Osteocyte (in vitro differentiated cells): Measurements from ENCODE around the gene PPM1D. TPM values are rescaled to one million over a fixed set of nuclear protein-coding genes. Genes with fewer than 3 reads are reported as not detected.

Source experiments
- DNase-seq: peaks from one replicate; pipeline ENCODE4 v3.0.0; 2021; ENCODE audit warnings: mixed read lengths; ENCODE audit not compliant: unreplicated experiment; ENCODE audit errors: extremely low spot score
- H3K27ac Mint-ChIP-seq: one replicate; pipeline ENCODE4 v1.8.0; 2021; ENCODE audit warnings: mild to moderate bottlenecking, mixed read lengths; ENCODE audit not compliant: unreplicated experiment
- H3K27me3 Mint-ChIP-seq: one replicate; pipeline ENCODE4 v1.8.0; 2021; ENCODE audit warnings: mixed read lengths; ENCODE audit not compliant: unreplicated experiment
- H3K36me3 Mint-ChIP-seq: one replicate; pipeline ENCODE4 v1.8.0; 2021; ENCODE audit warnings: mixed read lengths; ENCODE audit not compliant: unreplicated experiment
- H3K4me1 Mint-ChIP-seq: one replicate; pipeline ENCODE4 v1.8.0; 2021; ENCODE audit warnings: mixed read lengths; ENCODE audit not compliant: unreplicated experiment
- H3K4me3 Mint-ChIP-seq: one replicate; pipeline ENCODE4 v1.8.0; 2021; ENCODE audit warnings: mild to moderate bottlenecking, moderate library complexity, mixed read lengths; ENCODE audit not compliant: unreplicated experiment
- H3K9me3 Mint-ChIP-seq: one replicate; pipeline ENCODE4 v1.8.0; 2021; ENCODE audit warnings: mixed read lengths; ENCODE audit not compliant: unreplicated experiment
- total RNA-seq: library from RNA; stranded (reverse); gene quantifications from 2 replicates; pipeline ENCODE4 v1.2.1, GENCODE V29; 2021
- TF ChIP-seq, protein P1 (sequence below): fragments of 200-600 bp; sonication (generic); IDR thresholded peaks from 2 replicates; pipeline ENCODE4 v1.5.0; 2021; ENCODE audit warnings: antibody characterized with exemption, mild to moderate bottlenecking, moderate library complexity

The PPM1D gene
- total RNA-seq, 1 donor from 2014 or later, result 22.1 TPM

- Mint-ChIP-seq H3K36me3 (no peaks in the 10 kb centered on the region), H3K4me3 (no peak overlapping the region), H3K9me3 (no peaks in the 10 kb centered on the region), H3K4me1 (peaks cover 29% of the 10 kb centered on the region), H3K27ac (no peak overlapping the region), H3K27me3 (no peaks in the 10 kb centered on the region)
- DNase-seq, result no peak
- TF ChIP-seq, protein P1, sequence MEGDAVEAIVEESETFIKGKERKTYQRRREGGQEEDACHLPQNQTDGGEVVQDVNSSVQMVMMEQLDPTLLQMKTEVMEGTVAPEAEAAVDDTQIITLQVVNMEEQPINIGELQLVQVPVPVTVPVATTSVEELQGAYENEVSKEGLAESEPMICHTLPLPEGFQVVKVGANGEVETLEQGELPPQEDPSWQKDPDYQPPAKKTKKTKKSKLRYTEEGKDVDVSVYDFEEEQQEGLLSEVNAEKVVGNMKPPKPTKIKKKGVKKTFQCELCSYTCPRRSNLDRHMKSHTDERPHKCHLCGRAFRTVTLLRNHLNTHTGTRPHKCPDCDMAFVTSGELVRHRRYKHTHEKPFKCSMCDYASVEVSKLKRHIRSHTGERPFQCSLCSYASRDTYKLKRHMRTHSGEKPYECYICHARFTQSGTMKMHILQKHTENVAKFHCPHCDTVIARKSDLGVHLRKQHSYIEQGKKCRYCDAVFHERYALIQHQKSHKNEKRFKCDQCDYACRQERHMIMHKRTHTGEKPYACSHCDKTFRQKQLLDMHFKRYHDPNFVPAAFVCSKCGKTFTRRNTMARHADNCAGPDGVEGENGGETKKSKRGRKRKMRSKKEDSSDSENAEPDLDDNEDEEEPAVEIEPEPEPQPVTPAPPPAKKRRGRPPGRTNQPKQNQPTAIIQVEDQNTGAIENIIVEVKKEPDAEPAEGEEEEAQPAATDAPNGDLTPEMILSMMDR, result no peak
Measured at GRCh38 chr17:60594734-60595133, 5.3 kb upstream of the PPM1D start.

DNA sequence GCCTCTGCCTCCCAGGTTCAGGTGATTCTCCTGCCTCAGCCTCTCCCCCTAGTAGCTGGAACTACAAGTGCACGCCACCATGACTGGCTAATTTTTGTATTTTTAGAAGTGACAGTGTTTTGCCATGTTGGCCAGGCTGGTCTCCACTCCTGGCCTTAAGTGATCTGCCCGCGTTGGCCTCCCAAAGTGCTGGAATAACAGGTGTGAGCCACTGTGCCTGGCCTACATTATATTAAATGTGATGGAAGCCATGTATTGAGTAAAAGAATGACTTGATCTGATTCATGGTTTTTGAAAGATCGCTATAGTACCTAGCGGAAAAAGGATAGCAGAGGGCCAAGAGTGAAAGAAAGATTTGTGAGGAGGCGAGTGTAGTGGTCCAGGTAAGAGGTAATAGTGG, 2.7 kb upstream of the PPM1D start:
- TF ChIP-seq, protein P1, result no peak
- Mint-ChIP-seq H3K27ac (no peak overlapping the region), H3K9me3 (no peaks in the 10 kb centered on the region), H3K27me3 (no peaks in the 10 kb centered on the region), H3K4me1 (peaks cover 13% of the 10 kb centered on the region), H3K4me3 (no peak overlapping the region), H3K36me3 (no peaks in the 10 kb centered on the region)
- DNase-seq, result no peak

- Mint-ChIP-seq H3K4me3 (peak overlapping the region; percentile 28), H3K9me3 (no peaks in the 10 kb centered on the region), H3K27me3 (no peaks in the 10 kb centered on the region), H3K4me1 (peaks cover 17% of the 10 kb centered on the region), H3K36me3 (no peaks in the 10 kb centered on the region), H3K27ac (peak overlapping the region; percentile 20)
- TF ChIP-seq, protein P1, result no peak
- DNase-seq, result no peak
Measured at GRCh38 chr17:60598001-60598736, 1.8 kb upstream of the PPM1D start.

DNA sequence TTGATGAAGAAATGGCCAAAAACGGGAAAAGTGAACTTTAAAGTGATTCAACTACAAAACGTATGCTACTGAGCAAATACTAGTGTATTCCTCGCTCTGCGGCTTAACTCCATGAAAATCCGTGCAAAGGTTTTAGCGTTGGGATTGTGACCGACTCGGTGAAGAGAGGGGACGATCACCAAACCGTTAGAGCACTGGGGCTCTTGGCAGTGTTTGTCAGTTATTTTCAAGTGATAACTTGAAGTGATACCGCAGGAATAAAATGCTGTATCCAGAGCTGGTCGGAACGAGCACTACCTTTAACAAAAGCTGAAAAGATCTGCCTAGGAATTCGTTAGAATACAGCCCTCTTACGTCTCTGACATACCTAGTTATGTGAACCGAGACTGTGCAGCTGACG, 773 bp upstream of the PPM1D start:
- Mint-ChIP-seq H3K36me3 (no peaks in the 10 kb centered on the region), H3K4me1 (peaks cover 26% of the 10 kb centered on the region), H3K4me3 (peak overlapping the region; percentile 97), H3K27ac (peak overlapping the region; percentile 97), H3K9me3 (no peaks in the 10 kb centered on the region), H3K27me3 (no peaks in the 10 kb centered on the region)
- DNase-seq, result no peak
- TF ChIP-seq, protein P1, result no peak

GRCh38 chr17:60600490-60601446, 775 bp downstream of the PPM1D start:
- no peaks in the 10 kb centered on the region for H3K9me3 Mint-ChIP-seq
- no peaks in the 10 kb centered on the region for H3K36me3 Mint-ChIP-seq
- peaks cover 39% of the 10 kb centered on the region for H3K4me1 Mint-ChIP-seq
- peak overlapping the region; percentile 97 for H3K27ac Mint-ChIP-seq
- H3K27me3 Mint-ChIP-seq, result no peaks in the 10 kb centered on the region
- peak; percentile 90 for DNase-seq
- TF ChIP-seq, protein P1, result peak; percentile 82
- peak overlapping the region; percentile 97 for H3K4me3 Mint-ChIP-seq
